ENCODE data around the gene MAD1L1. TPM values are rescaled to one million over a fixed set of nuclear protein-coding genes. Genes with fewer than 3 reads are reported as not detected.

Gene MAD1L1
- total and polyA plus RNA-seq, 2 experiments from 2014 or later: 38.2 to 69.8 TPM

- no peaks in the 10 kb centered on the region for H3F3A ChIP-seq (ENCODE audit: insufficient read depth)
- H3K27me3 ChIP-seq (replicated peaks; ENCODE audit: insufficient read depth): no peaks in the 10 kb centered on the region
- H4K20me1 ChIP-seq (ENCODE audit: insufficient read depth): no peaks in the 10 kb centered on the region
- H3K4me2 ChIP-seq (ENCODE audit: unreplicated experiment): no peak overlapping the region
- H3K79me2 ChIP-seq (ENCODE audit: insufficient read depth): no peaks in the 10 kb centered on the region
- TF ChIP-seq EZH2 (IDR thresholded peaks at IDR 0.05; ENCODE audit: insufficient read depth, poor library complexity, severe bottlenecking): no peak
- TF ChIP-seq EZH2phosphoT487 (IDR thresholded peaks at IDR 0.05; ENCODE audit: insufficient read depth, low read depth): no peak
- WGBS, 2 experiments (ENCODE audit: low coverage in 1 of 2, low lambda C conversion rate in 2 of 2, missing lambda C conversion rate in 2 of 2): 95 to 100% methylated on average over 5 of the region's 5 CpGs
- in situ Hi-C loops (cut with MboI): no loop called here
- no peak overlapping the region for H3K4me3 ChIP-seq
- no peaks in the 10 kb centered on the region for H3K9me2 ChIP-seq (ENCODE audit: insufficient read depth)
- H3K4me1 ChIP-seq (ENCODE audit: insufficient read depth): peaks cover 8% of the 10 kb centered on the region; the same call in 1 of the 2 replicates
- H3K9ac ChIP-seq: no peak overlapping the region
- H3K9me3 ChIP-seq (ENCODE audit: low read depth): no peaks in the 10 kb centered on the region
- no peak overlapping the region for H2AFZ ChIP-seq
- DNase-seq: no peak
- H3K27ac ChIP-seq: no peak overlapping the region
- H3K36me3 ChIP-seq (ENCODE audit: low read depth): no peaks in the 10 kb centered on the region
Observed at GRCh38 chr7:1893451-1893850, 339.3 kb downstream of the MAD1L1 start.

GRCh38 chr7:1893036-1893435, 339.7 kb downstream of the MAD1L1 start:
- H3K27me3 ChIP-seq (replicated peaks; ENCODE audit: insufficient read depth): no peaks in the 10 kb centered on the region
- no peak overlapping the region for H3K9ac ChIP-seq
- H3K36me3 ChIP-seq (ENCODE audit: low read depth): no peaks in the 10 kb centered on the region
- H3K27ac ChIP-seq: no peak overlapping the region
- no peaks in the 10 kb centered on the region for H4K20me1 ChIP-seq (ENCODE audit: insufficient read depth)
- no peaks in the 10 kb centered on the region for H3F3A ChIP-seq (ENCODE audit: insufficient read depth)
- H3K9me3 ChIP-seq (ENCODE audit: low read depth): no peaks in the 10 kb centered on the region
- H3K4me1 ChIP-seq (ENCODE audit: insufficient read depth): peaks cover 8% of the 10 kb centered on the region; the same call in 1 of the 2 replicates
- H3K4me2 ChIP-seq (ENCODE audit: unreplicated experiment): no peak overlapping the region
- WGBS, 2 experiments (ENCODE audit: low coverage in 1 of 2, low lambda C conversion rate in 2 of 2, missing lambda C conversion rate in 2 of 2): 85 to 86% methylated on average over 9 to 11 of the region's 11 CpGs
- no peak for DNase-seq
- no peaks in the 10 kb centered on the region for H3K79me2 ChIP-seq (ENCODE audit: insufficient read depth)
- H3K4me3 ChIP-seq: no peak overlapping the region
- in situ Hi-C loops (cut with MboI): no loop called here
- no peak overlapping the region for H2AFZ ChIP-seq
- no peak for TF ChIP-seq EZH2phosphoT487 (IDR thresholded peaks at IDR 0.05; ENCODE audit: insufficient read depth, low read depth)
- no peak for TF ChIP-seq EZH2 (IDR thresholded peaks at IDR 0.05; ENCODE audit: insufficient read depth, poor library complexity, severe bottlenecking)
- no peaks in the 10 kb centered on the region for H3K9me2 ChIP-seq (ENCODE audit: insufficient read depth)

GRCh38 chr7:1892011-1892965, 340.5 kb downstream of the MAD1L1 start:
- H3K27ac ChIP-seq: no peak overlapping the region
- no peak for TF ChIP-seq EZH2 (IDR thresholded peaks at IDR 0.05; ENCODE audit: insufficient read depth, poor library complexity, severe bottlenecking)
- TF ChIP-seq EZH2phosphoT487 (IDR thresholded peaks at IDR 0.05; ENCODE audit: insufficient read depth, low read depth): no peak

GRCh38 chr7:1890289-1891235, 342.2 kb downstream of the MAD1L1 start:
- Histone ChIP-seq H3K9me2 (ENCODE audit: insufficient read depth) (no peaks in the 10 kb centered on the region), H3K9ac (no peak overlapping the region), H3K27ac (no peak overlapping the region), H4K20me1 (ENCODE audit: insufficient read depth) (no peaks in the 10 kb centered on the region), H3F3A (ENCODE audit: insufficient read depth) (no peaks in the 10 kb centered on the region), H3K4me3 (no peak overlapping the region), H3K4me1 (ENCODE audit: insufficient read depth) (peaks cover 8% of the 10 kb centered on the region; the same call in 1 of the 2 replicates), H3K79me2 (ENCODE audit: insufficient read depth) (no peaks in the 10 kb centered on the region), H3K9me3 (ENCODE audit: low read depth) (no peaks in the 10 kb centered on the region), H3K4me2 (ENCODE audit: unreplicated experiment) (no peak overlapping the region), H3K36me3 (ENCODE audit: low read depth) (no peaks in the 10 kb centered on the region), H3K27me3 (replicated peaks; ENCODE audit: insufficient read depth) (no peaks in the 10 kb centered on the region), H2AFZ (no peak overlapping the region)
- DNase-seq: no peak
- WGBS, 2 experiments (ENCODE audit: low coverage in 1 of 2, low lambda C conversion rate in 2 of 2, missing lambda C conversion rate in 2 of 2): 92 to 93% methylated on average over 26 of the region's 26 CpGs
- TF ChIP-seq EZH2 (IDR thresholded peaks at IDR 0.05; ENCODE audit: insufficient read depth, poor library complexity, severe bottlenecking) (no peak), EZH2phosphoT487 (IDR thresholded peaks at IDR 0.05; ENCODE audit: insufficient read depth, low read depth) (no peak)
- in situ Hi-C loops (cut with MboI): no loop called here

More at GRCh38 chr7:1892011-1892965, 340.5 kb downstream of the MAD1L1 start:
- H3K27me3 ChIP-seq (replicated peaks; ENCODE audit: insufficient read depth): no peaks in the 10 kb centered on the region
- H2AFZ ChIP-seq: no peak overlapping the region
- H4K20me1 ChIP-seq (ENCODE audit: insufficient read depth): no peaks in the 10 kb centered on the region
- no peak overlapping the region for H3K4me2 ChIP-seq (ENCODE audit: unreplicated experiment)
- H3K4me3 ChIP-seq: no peak overlapping the region
- no peaks in the 10 kb centered on the region for H3K36me3 ChIP-seq (ENCODE audit: low read depth)
- no peaks in the 10 kb centered on the region for H3K9me2 ChIP-seq (ENCODE audit: insufficient read depth)
- DNase-seq: no peak
- 94% methylated on average over 39 of the region's 39 CpGs for WGBS, 2 experiments (ENCODE audit: low coverage in 1 of 2, low lambda C conversion rate in 2 of 2, missing lambda C conversion rate in 2 of 2)
- H3F3A ChIP-seq (ENCODE audit: insufficient read depth): no peaks in the 10 kb centered on the region
- in situ Hi-C loops (cut with MboI): no loop called here
- H3K79me2 ChIP-seq (ENCODE audit: insufficient read depth): no peaks in the 10 kb centered on the region
- H3K9ac ChIP-seq: no peak overlapping the region
- H3K4me1 ChIP-seq (ENCODE audit: insufficient read depth): peaks cover 8% of the 10 kb centered on the region; the same call in 1 of the 2 replicates
- H3K9me3 ChIP-seq (ENCODE audit: low read depth): no peaks in the 10 kb centered on the region
